Small intestine (tissue), 7 donors: ENCODE data around the gene PIEZO2. TPM values are rescaled to one million over a fixed set of nuclear protein-coding genes. Genes with fewer than 3 reads are reported as not detected.
A peak's percentile ranks its signal among the peaks of the same experiment; 100 is the strongest.

ENCODE experiments used
- DNase-seq, 2 donors: peaks; one replicate each; pipeline versions ENCODE4 v3.0.0 to v3.0.0-alpha.2; 2013
- FAIRE-seq: peaks from 2 replicates; lab custom pipeline; 2012; peaks lifted over from hg19 to GRCh38; lab: Jason Lieb, UNC
- H3K27ac ChIP-seq, 3 donors: one replicate each; pipeline ENCODE4 v1.5.1; 2013; ENCODE audit warnings: low read length in 2 of 3, mild to moderate bottlenecking in 2 of 3, control low read depth in 1 of 3, inconsistent platforms in 1 of 3, low read depth in 1 of 3, moderate library complexity in 1 of 3
- H3K27me3 ChIP-seq, 3 donors: one replicate each; pipeline ENCODE4 v1.6.1; 2013; ENCODE audit warnings: low read length in 3 of 3, inconsistent platforms in 1 of 3; ENCODE audit not compliant: control insufficient read depth in 3 of 3, insufficient read depth in 3 of 3
- H3K36me3 ChIP-seq, 3 donors: one replicate each; pipeline ENCODE4 v1.6.1; 2013; ENCODE audit warnings: low read length in 3 of 3, inconsistent platforms in 1 of 3, low read depth in 1 of 3, mild to moderate bottlenecking in 1 of 3, moderate library complexity in 1 of 3; ENCODE audit not compliant: control insufficient read depth in 3 of 3, insufficient read depth in 2 of 3
- H3K4me1 ChIP-seq, 3 donors: one replicate each; pipeline ENCODE4 v1.6.1; 2013; ENCODE audit warnings: low read length in 2 of 3, inconsistent platforms in 1 of 3, low read depth in 1 of 3, mild to moderate bottlenecking in 1 of 3, moderate library complexity in 1 of 3; ENCODE audit not compliant: control insufficient read depth in 3 of 3, insufficient read depth in 2 of 3
- H3K4me3 ChIP-seq, 3 donors: one replicate each; pipeline ENCODE4 v1.5.1; 2013; ENCODE audit warnings: low read length in 3 of 3, control low read depth in 1 of 3, inconsistent platforms in 1 of 3, low read depth in 1 of 3, mild to moderate bottlenecking in 1 of 3, moderate library complexity in 1 of 3
- H3K9me3 ChIP-seq, 2 donors: one replicate each; pipeline ENCODE4 v1.6.1; 2013; ENCODE audit warnings: low read depth in 1 of 2, low read length in 1 of 2; ENCODE audit not compliant: control insufficient read depth in 2 of 2, insufficient read depth in 1 of 2
- WGBS, 3 donors: extraction: QIAGEN DNeasy Blood & Tissue Kit; methylation state at CpG; one replicate each; pipeline ENCODE4 v1.1.7; 2013; 5-methylcytosine and 5-hydroxymethylcytosine counted together
- polyA plus RNA-seq, 4 donors: library from polyadenylated mRNA; stranded (reverse) in 3 of 4; unstranded in 1 of 4; fragments of 200-250 nt in 3 of 4; fragments of 120-200 nt in 1 of 4; gene quantifications; one replicate each; pipeline versions ENCODE4 v1.2.1 to v1.2.3, GENCODE V29; 2013
- donor health status: healthy with polysubstance abuse.
- donor health status: control.
- donor health status: control.
- donor health status: Bipolar disorder and iron deficiency.
- donor health status: healthy.

Gene PIEZO2
- polyA plus RNA-seq, 4 donors: 0.81 to 30.2 (median 1.8) TPM; not detected in 1

- H3K4me1 ChIP-seq: peaks cover 0 to 32% (median 0%) of the 10 kb centered on the region in 3 donors
- H3K9me3 ChIP-seq: no peaks in the 10 kb centered on the region
- DNase-seq: peak; percentile 9 to 60
- H3K27ac ChIP-seq: peak overlapping the region in 1 of 3 donors; percentile 59
- H3K4me3 ChIP-seq: no peak overlapping the region
- FAIRE-seq: no peak
- no peaks in the 10 kb centered on the region for H3K27me3 ChIP-seq
- peaks cover 0 to 7% (median 0%) of the 10 kb centered on the region in 3 donors for H3K36me3 ChIP-seq
- WGBS, 3 donors: 22 to 44% (median 29%) methylated on average over 5 of the region's 5 CpGs
Measured at GRCh38 chr18:10750191-10751035, 399.0 kb downstream of the PIEZO2 start.

GRCh38 chr18:10748641-10749040 is 400.7 kb downstream of the PIEZO2 start:
- no peak overlapping the region for H3K27ac ChIP-seq
- no peaks in the 10 kb centered on the region for H3K27me3 ChIP-seq
- no peaks in the 10 kb centered on the region for H3K9me3 ChIP-seq
- H3K36me3 ChIP-seq: peaks cover 0 to 9% (median 0%) of the 10 kb centered on the region in 3 donors
- WGBS, 3 donors: 40 to 71% (median 63%) methylated on average over 1 of the region's 1 CpG
- no peak for DNase-seq
- H3K4me3 ChIP-seq: no peak overlapping the region
- peaks cover 0 to 32% (median 0%) of the 10 kb centered on the region in 3 donors for H3K4me1 ChIP-seq
- FAIRE-seq: no peak

DNA sequence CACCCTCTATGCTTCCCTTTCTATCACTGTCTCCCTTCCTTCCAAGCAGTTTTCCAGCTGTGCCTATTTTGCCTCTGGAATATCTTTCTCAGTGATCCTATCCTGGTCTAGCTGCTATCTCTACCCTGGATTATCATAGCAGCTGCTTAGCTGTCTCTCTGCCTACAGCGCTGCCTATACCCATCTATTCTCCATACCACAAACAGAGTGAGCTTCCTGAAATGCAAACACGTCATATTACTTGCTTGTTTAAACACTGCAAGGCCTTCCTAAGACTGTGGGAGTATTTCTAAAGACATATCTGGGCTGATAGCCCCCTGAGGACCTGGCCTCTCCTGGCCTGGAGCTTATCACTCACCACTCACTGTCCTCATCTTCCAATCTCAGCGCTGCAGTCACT is 403.4 kb downstream of the PIEZO2 start:
- H3K4me3 ChIP-seq: no peak overlapping the region
- FAIRE-seq (no peak), DNase-seq (no peak)
- no peaks in the 10 kb centered on the region for H3K27me3 ChIP-seq
- H3K27ac ChIP-seq: no peak overlapping the region
- H3K4me1 ChIP-seq: peaks cover 0 to 21% (median 0%) of the 10 kb centered on the region in 3 donors
- H3K36me3 ChIP-seq: peaks cover 0 to 9% (median 0%) of the 10 kb centered on the region in 3 donors
- no peaks in the 10 kb centered on the region for H3K9me3 ChIP-seq
- 79 to 87% (median 80%) methylated on average over 3 of the region's 3 CpGs for WGBS, 3 donors

DNA sequence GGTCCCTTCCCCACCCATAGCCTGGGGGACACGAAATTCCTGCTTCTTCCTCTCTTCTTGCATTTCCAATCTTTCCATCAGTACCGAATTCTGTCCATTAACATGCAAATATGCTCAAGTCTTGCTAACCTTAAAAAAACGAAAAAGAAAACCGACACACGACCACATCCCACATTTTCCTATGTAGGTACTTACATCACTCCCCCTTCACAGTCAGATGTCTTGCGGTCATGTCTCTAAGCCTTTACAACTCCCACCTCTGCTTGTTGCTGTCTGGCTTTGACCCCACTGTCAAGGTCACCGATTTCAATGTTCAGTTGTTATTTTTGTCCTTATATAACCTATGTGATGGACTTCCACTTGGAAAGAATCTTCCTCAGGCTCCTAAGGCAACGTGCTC is 404.1 kb downstream of the PIEZO2 start:
- Histone ChIP-seq H3K36me3 (peaks cover 0 to 9% (median 0%) of the 10 kb centered on the region in 3 donors), H3K27me3 (no peaks in the 10 kb centered on the region), H3K4me1 (peaks cover 0 to 14% (median 0%) of the 10 kb centered on the region in 3 donors), H3K27ac (no peak overlapping the region), H3K9me3 (no peaks in the 10 kb centered on the region), H3K4me3 (no peak overlapping the region)
- FAIRE-seq (no peak), DNase-seq (no peak)
- 74 to 77% (median 76%) methylated on average over 8 of the region's 8 CpGs for WGBS, 3 donors

- 67 to 73% (median 67%) methylated on average over 5 of the region's 5 CpGs for WGBS, 3 donors
- Histone ChIP-seq H3K4me1 (peaks cover 0 to 4% (median 0%) of the 10 kb centered on the region in 3 donors), H3K27me3 (no peaks in the 10 kb centered on the region), H3K27ac (no peak overlapping the region), H3K4me3 (no peak overlapping the region), H3K9me3 (no peaks in the 10 kb centered on the region), H3K36me3 (peaks cover 0 to 9% (median 0%) of the 10 kb centered on the region in 3 donors)
- no peak for FAIRE-seq
- no peak for DNase-seq
Measured at GRCh38 chr18:10743766-10744165, 405.6 kb downstream of the PIEZO2 start.

DNA sequence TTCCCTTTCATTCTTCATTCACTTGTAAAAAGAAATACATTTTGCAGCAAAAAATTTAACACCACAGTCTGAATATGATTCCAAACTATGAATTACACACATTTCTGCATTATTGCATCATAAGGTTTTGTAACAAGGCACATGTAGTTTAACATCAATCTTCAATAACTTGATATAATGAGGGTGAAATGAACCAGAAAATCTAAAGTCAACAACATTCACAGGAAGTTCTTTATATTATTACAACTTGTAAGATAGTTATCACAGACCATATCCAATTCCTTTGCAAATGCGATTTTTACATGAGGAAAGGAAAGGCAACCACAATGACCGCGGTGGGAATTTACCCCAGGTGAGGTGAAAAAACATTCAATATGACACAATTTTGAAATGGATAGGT is 410.2 kb downstream of the PIEZO2 start:
- no peaks in the 10 kb centered on the region for H3K27me3 ChIP-seq
- DNase-seq (no peak), FAIRE-seq (no peak)
- no peak overlapping the region for H3K4me3 ChIP-seq
- 89 to 91% (median 90%) methylated on average over 3 of the region's 3 CpGs for WGBS, 3 donors
- H3K27ac ChIP-seq: no peak overlapping the region
- no peaks in the 10 kb centered on the region for H3K36me3 ChIP-seq
- no peaks in the 10 kb centered on the region for H3K4me1 ChIP-seq
- no peaks in the 10 kb centered on the region for H3K9me3 ChIP-seq

DNA sequence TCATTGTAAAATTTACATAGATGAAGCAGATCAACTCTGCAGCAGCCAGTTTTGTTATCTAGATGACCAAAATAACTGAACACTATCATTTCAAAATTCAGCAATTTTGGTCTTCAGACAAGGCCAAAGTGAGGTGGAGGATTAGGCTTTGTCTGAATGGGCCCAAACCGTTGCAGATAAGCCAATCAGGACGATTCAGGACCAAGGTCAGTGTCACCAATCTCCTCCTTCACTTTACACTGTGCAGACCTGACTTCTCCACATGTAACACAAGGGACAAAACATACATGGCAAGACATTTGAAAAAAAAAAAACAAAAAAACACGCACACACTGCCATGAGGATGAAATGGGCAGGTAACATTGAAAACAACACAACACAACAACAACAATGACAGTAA is 412.4 kb downstream of the PIEZO2 start:
- Histone ChIP-seq H3K4me1 (no peaks in the 10 kb centered on the region), H3K36me3 (no peaks in the 10 kb centered on the region), H3K4me3 (no peak overlapping the region), H3K27ac (no peak overlapping the region), H3K27me3 (no peaks in the 10 kb centered on the region), H3K9me3 (no peaks in the 10 kb centered on the region)
- FAIRE-seq: no peak
- WGBS, 3 donors: 32 to 50% (median 39%) methylated on average over 3 of the region's 3 CpGs
- no peak for DNase-seq

DNA sequence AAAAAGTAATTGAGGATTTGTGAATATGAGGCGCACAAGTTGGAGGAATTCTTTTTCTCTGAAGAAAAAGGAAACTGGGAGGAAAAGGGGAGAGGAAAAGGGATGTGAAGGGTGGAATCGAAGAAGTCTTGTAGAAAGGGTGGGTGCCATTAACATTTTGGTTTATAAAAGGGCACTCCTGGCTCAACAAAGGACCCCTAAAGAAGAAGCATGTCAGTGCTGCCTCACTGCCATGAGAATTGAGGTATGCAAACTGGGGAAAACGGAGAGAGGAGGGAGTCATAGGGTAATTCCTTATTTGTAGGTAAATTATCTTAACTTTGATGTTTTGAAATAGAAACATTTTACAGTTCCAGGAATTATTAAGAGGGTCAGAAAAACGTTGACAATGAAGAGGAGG is 416.4 kb downstream of the PIEZO2 start:
- 43 to 68% (median 46%) methylated on average over 4 of the region's 4 CpGs for WGBS, 3 donors
- FAIRE-seq: no peak

More for the DNA sequence above, 416.4 kb downstream of the PIEZO2 start:
- no peaks in the 10 kb centered on the region for H3K4me1 ChIP-seq
- no peak overlapping the region for H3K27ac ChIP-seq
- H3K36me3 ChIP-seq: no peaks in the 10 kb centered on the region
- DNase-seq: no peak
- no peaks in the 10 kb centered on the region for H3K9me3 ChIP-seq
- H3K27me3 ChIP-seq: no peaks in the 10 kb centered on the region
- H3K4me3 ChIP-seq: no peak overlapping the region
